Left kidney (tissue), 8 donors: ENCODE results near the gene AHRR. TPM values are rescaled to one million over a fixed set of nuclear protein-coding genes. Genes with fewer than 3 reads are reported as not detected.
"Not testable (repeated sequence)": the region's sequence is repeated elsewhere in the genome, so short reads cannot be mapped to it uniquely, and the experiment has no call there.

ENCODE experiments used
- DNase-seq: peaks from one replicate; pipeline ENCODE4 v3.0.0-alpha.2; 2013
- long read RNA-seq, 8 donors: transcript quantifications; one replicate each; lab custom pipeline, GENCODE V29; 2026
- polyA plus RNA-seq: library from polyadenylated mRNA; unstranded; fragments of 120-200 nt; gene quantifications from one replicate; pipeline ENCODE4 v1.2.1, GENCODE V29; 2013; ENCODE audit not compliant: insufficient read length

AHRR gene
- 5.9 TPM for polyA plus RNA-seq
- long read RNA-seq, donor 1, partial matches to known transcripts: 0 of 1 reads
- long read RNA-seq, donor 1, other reads (novel, unspliced or antisense): 0 of 1 reads
- long read RNA-seq, donor 2: 0 reads
- long read RNA-seq, donor 3: 0 reads
- long read RNA-seq, donor 4: 0 reads
- long read RNA-seq, donor 5: 0 reads
- long read RNA-seq, donor 6: 0 reads
- long read RNA-seq, donor 7: 0 reads
- long read RNA-seq, donor 8: 0 reads

DNA sequence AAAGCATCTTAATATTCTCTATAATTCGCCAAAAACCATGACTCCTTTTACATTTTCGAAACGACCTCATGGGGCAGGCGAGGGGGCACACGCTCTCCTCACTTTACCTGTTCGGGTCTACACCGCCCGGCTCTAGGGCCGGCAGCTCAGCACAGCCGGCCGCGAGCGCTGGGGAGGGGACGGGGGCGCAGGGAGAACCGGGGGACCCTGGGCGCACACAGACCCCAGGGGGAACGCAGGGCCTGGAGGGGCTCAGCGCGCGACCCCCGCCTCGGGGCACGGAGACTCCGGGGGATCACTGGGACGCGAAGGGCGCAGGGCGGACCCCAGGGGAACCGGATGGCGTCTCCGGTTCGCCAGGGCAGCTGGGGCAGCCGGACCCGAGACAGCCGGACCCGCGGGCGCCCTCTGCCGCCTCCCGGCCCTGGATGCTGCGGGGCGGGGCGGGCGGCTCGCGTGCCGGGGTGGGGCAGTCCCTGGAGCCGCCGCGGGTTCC is at the start of gene AHRR:
AHRR (plus strand) TSS at position 485 of the 496 bp plus-strand sequence. CDS start 22,189 bp downstream, outside the sequence.
- DNase-seq: no peak

DNA sequence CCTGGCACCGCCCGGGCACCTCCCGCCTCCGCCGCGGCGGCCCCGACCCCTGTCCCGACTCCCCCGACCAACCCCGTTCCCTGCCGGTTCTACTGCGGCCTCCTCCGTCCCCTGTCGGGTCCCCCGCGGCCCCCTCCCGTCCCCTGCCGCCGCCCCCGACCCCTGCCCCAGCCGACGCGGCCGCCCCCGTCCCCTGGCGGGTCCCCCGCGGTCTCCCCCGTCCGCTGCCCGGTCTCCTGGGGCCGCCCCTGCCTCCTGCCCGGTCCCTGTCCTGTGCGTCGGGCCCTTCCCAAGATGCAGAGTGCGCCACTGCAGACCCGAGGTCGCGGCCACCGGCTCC is 49.7 kb upstream of the AHRR start:
- DNase-seq: not testable (repeated sequence)

DNA sequence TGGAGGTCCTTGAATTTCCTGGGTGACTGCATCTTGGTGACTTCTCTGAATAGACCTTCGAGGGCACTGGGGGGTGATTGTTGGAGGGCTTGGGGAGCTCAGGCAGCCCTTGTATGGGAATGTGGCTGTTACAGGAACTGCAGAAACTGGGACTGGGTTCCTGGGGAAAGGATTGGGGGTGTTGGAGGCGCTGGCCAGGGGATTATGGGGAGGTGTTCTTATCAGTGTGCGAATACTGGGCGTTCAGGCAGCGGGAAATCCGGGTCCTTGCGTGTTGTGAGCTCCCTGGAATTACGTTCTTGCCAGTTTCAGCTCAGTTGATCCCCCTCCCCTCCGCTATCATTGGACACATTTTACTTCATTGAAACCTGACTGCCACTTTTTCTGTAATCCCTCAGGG is 48.4 kb upstream of the AHRR start:
- DNase-seq: not testable (repeated sequence)

DNA sequence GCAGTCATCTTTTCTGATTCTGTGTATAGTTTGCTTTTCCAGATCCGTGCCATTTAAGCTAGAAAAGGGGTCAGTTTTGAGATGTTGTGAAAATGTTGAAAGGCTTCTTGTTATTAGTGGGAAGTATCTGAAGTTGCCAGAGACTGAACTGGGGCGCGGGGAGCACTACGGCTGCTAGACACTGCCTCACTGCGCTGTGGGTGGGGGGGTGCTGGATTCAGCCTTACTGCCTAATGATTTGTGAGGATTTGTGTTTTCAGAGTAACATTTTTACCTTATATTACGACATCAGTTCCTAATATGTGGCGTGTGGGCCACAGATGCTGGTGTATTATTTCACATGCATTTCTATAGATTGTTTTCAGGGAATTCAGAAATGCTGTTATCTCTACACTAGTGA is 48.0 kb upstream of the AHRR start:
- not testable (repeated sequence) for DNase-seq

DNA sequence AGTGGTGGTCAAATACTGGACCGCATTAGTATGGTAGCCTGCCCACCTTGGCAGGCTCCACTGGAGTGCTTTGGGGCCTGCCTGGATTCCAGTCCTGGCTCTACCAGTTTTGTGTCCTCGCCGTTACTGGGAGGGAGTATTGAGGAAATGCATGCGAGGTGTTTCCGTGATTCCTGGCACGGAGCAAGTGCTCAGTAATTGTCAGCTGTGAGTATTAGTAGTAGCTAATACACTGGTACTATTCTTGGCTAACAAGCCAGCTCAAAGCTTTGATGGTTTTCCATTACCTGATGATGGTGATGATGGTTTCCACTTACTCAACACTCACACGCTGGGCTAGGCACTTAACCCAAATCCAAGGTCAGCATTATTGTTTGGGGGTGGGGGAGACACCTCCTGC is 47.2 kb upstream of the AHRR start:
- not testable (repeated sequence) for DNase-seq

DNA sequence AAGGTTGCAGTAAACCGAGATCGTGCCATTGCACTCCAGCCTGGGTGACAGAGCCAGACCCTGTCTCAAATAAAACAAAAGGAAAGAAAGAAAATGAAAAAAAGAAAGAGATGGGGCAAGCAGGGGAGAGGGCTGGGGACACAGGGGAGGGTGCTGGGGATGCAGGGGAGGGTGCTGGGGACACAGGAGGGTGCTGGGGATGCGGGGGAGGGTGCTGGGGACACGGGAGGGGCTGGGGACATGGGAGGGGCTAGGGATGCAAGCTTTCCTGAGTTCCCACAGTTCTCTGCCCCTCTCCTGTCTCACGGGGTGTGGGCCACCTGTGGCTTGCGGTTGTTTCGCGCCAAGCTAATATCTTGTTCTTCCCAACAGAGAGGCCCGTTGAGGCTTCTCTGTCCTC is 42.9 kb upstream of the AHRR start:
- no peak for DNase-seq

DNA sequence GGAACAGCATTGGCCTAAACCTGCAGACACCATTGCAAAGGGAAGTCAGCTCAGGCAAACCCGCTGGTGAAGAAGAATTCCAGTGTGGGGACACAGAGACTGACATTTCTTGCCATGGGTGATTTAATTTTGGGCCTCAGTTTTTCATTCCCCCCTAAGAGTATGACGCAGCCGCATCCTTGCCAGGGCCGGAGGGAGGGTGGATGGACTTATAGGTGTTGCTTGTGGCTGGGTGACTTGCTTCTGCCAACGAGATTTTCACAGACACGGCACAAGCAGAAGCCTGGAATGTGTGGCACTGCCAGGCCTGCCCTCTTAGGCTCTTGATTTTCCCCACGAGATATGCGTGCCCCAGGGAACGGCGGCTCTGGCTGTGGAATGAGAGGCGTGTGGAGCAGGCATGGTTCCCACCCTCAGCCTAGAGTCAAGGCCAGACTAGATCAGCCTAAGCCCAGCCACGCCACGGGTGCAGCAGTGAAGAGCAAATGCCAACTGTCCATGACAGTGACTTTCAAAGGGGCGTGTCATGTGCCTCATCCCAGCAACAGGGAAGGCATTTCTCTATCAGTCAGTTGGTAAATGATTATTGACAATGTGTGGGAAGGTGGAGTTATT is 42.4 kb upstream of the AHRR start:
- DNase-seq: not testable (repeated sequence)

- no peak for DNase-seq
These were observed 35.4 kb upstream of the AHRR start for GRCh38 chr5:285991-286557.

DNA sequence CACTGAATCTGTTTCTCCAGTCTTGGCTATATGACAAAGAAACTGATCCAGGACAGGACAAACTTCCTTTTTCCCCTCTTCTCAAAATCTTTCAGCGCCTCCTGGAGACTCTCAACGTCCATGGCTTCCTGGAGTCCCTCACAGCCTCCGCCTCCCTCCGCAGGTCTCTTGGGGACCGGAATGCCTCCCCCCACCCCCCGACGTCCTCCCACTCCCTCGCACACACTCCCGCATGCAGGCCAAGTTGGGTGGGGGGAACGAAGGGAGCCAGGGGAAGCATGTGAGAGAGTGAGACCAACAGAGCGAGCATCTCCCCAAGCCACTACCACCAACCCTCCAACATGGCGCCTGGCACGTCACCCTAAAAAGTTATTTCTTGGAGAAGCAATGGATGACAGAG is 31.3 kb upstream of the AHRR start:
- DNase-seq: not testable (repeated sequence)

GRCh38 chr5:291345-291744 is 30.2 kb upstream of the AHRR start:
- DNase-seq: not testable (repeated sequence)

GRCh38 chr5:294788-295187 is 26.7 kb upstream of the AHRR start:
- DNase-seq: not testable (repeated sequence)

- DNase-seq: not testable (repeated sequence)
These were observed 25.3 kb upstream of the AHRR start for GRCh38 chr5:296207-296606.

- DNase-seq: not testable (repeated sequence)
These were observed 24.6 kb upstream of the AHRR start for GRCh38 chr5:296954-297353.

DNA sequence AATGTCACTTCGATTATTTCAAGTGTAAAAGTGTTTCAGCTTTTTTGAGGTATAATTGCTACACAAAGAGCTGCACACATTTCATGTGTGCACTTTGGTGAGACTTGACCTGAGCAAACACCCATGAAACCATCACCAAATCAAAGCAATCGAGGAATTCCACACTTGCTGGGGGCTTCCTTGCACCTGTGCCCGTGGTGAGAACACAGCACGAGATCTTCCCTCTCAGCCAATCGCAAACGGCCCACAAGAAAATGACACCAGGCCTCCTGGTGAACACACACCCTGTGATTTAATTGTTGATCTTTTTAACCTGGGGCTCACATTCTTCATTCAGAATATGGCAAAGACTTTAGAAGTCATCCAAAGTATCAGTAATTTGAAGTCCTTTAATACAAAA is 24.1 kb upstream of the AHRR start:
- not testable (repeated sequence) for DNase-seq

DNA sequence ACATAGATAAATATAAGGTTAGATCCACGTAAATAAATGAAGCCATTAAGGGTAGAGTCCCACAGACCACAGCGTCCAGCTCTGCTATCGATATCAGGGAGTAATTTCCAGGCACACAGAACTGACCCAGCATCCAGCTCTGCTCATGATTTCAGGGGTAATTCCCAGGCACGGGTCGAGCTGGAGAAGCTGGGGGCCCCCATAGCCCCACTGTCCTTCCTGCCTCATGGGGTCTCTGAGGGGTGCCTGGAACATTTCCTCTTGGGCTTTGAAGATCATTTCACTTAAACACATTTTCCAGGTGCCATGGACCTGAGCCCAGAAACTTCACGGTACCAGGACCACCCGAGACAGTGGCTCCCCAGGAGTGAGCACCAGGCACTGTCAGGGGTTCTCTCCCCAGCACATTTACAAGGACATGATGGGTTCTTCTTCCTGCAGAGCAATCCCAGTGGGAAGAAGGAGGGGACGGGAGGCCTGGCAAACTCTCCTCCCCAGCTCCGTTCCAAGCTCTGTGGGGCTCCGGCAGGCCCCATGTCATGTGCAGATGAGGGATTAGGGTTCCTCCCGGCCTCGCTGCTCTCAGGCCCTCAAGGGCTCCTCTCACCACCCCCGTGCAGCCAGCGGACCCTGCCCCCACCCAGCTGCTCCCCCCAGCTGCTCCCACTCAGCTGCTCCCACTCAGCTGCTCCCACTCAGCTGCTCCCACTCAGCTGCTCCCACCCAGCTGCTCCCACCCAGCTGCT is 23.4 kb upstream of the AHRR start:
- DNase-seq: not testable (repeated sequence)

DNA sequence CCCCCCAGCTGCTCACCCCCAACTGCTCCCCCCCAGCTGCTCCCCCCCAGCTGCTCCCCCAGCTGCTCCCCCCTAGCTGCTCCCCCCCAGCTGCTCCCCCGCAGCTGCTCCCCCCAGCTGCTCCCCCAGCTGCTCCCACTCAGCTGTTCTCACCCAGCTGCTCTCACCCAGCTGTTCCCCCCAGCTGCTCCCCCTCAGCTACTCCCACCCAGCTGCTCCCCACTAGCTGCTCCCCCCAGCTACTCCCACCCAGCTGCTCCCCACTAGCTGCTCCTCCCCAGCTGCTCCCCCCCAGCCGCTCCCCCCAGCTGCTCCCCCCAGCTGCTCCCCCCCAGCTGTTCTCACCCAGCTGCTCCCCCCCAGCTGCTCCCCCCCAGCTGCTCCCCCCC is 22.8 kb upstream of the AHRR start:
- DNase-seq: no peak

DNA sequence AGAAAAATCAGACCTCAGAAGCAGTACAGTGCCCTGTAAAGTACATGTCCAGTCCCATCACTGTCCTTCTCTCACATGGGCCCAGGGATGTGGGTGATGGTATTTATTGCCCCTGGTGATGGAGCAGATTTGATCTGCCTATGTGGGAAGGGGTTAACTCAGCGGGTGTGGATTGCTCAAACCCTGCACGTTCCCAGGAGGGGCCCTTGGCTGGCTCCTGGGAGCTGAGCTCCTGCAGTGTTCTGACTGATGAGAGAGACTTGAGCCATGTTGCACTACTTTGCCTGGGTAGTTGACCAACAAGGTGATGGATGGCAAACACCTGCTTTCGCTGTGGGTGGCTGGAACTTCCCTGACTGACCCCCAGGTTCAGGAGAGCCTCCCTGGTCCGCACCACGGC is 21.6 kb upstream of the AHRR start:
- DNase-seq: not testable (repeated sequence)

DNA sequence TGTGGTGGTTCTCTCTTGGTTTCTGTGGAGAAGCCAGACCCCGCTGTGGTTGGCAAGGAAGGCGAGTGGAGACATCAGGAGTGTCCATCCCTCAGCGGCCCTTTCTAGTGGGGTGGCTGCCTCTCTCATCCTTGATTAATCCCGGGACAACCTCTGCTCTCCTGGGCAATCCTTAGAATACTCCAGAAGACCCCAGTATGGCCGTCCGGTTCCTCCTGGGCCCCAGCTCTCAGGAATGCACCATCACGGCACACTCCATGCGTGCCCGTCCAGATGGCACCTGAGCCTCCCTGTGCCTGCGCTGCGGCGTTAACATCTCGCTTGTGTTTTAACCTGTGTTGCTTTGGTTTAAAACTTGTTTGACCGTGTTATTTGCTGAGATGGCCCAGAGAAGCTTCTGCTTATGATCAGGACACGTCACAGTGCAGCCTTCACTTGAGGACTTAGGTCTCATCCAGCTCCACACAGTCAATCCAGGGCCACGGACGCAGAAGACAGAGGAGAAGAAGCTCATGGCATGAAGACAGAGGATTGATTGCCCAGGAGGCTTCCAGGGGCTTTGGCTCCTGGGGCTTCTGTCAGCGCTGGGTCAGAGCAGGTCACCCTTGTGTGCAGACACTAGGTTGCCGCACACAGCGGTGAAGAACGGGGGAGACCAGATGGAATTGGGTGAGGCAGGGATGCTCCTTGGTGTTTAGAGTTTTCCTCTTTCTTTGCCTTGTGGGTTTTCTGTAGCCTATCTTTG is 20.7 kb upstream of the AHRR start:
- DNase-seq: not testable (repeated sequence)

DNA sequence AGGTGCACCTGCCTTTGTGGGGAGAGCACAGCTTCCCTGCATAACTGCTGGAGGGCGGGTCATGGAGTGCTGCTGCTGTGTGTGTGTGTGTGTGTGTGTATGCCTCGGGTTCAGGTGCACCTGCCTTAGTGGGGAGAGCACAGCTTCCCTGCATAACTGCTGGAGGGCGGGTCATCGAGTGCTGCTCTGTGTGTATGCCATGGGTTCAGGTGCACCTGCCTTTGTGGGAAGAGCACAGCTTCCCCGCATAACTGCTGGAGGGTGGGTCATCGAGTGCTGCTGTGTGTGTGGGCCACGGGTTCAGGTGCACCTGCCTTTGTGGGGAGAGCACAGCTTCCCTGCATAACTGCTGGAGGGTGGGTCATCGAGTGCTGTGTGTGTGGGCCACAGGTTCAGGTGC is 19.1 kb upstream of the AHRR start:
- not testable (repeated sequence) for DNase-seq

DNA sequence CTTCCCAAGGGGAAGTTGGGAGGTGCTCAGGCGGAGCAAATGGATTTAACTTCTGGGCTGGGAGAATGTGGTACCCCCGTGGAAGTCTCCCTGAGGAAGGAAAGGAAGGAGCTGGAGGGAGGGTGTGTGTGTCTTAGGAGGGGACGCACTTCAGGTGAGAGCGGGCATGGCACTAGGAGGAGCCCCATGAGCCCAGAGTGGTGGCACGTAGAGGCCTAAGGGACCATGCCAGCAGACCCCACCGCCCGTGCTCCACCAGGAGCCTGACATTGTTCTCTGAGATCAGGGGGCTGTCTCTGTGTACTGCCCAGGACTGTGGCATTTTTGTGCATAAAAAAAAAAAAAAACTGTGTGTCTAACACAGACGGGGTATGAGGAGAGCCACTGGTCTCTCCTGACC is 18.5 kb upstream of the AHRR start:
- no peak for DNase-seq

GRCh38 chr5:303741-304140 is 17.8 kb upstream of the AHRR start:
- DNase-seq: not testable (repeated sequence)

- no peak for DNase-seq
These were observed 16.5 kb upstream of the AHRR start for GRCh38 chr5:305050-305449.
